T-helper 2 cell treated with Interferon-gamma antibody and Interleukin-4, amounts not matched to agents 5 μg/mL and 100 μg/mL, for 36 hours (primary cell): Measurements from ENCODE around the gene PROB1.
A peak's percentile ranks its signal among the peaks of the same experiment; 100 is the strongest.
"Not testable (repeated sequence)": the region's sequence is repeated elsewhere in the genome, so short reads cannot be mapped to it uniquely, and the experiment has no call there.

Source experiments
- DNase-seq: peaks from one replicate; pipeline ENCODE4 v3.0.0; 2021; ENCODE audit warnings: low spot score
- H3K27ac Mint-ChIP-seq: one replicate; pipeline ENCODE4 v1.8.0; 2021; ENCODE audit warnings: mild to moderate bottlenecking, mixed read lengths
- H3K27me3 Mint-ChIP-seq: one replicate; pipeline ENCODE4 v1.8.0; 2021; ENCODE audit warnings: low read depth, mixed read lengths
- H3K36me3 Mint-ChIP-seq: one replicate; pipeline ENCODE4 v1.8.0; 2021; ENCODE audit warnings: low read depth, mixed read lengths
- H3K4me1 Mint-ChIP-seq: one replicate; pipeline ENCODE4 v1.8.0; 2021; ENCODE audit warnings: low read depth, mixed read lengths
- H3K4me3 Mint-ChIP-seq: one replicate; pipeline ENCODE4 v1.8.0; 2022; ENCODE audit warnings: mild to moderate bottlenecking, moderate library complexity, mixed read lengths
- H3K9me3 Mint-ChIP-seq: one replicate; pipeline ENCODE4 v1.8.0; 2021; ENCODE audit warnings: mixed read lengths

Gene PROB1

GRCh38 chr5:139394654-139395566 lies at the start of gene PROB1:
Gene PROB1, minus strand, starts transcription at chr5:139395104. Its CDS starts 23 bp downstream, at chr5:139395081.
- no peak for DNase-seq
- no peaks in the 10 kb centered on the region for H3K9me3 Mint-ChIP-seq
- H3K4me1 Mint-ChIP-seq: peaks cover 45% of the 10 kb centered on the region
- peaks cover 23% of the 10 kb centered on the region for H3K36me3 Mint-ChIP-seq
- H3K27me3 Mint-ChIP-seq: no peaks in the 10 kb centered on the region
- H3K4me3 Mint-ChIP-seq: peak within 1 kb of the TSS; percentile 94
- H3K27ac Mint-ChIP-seq: peak within 1 kb of the TSS; percentile 93

- Mint-ChIP-seq H3K27ac (peak overlapping the region; percentile 60), H3K36me3 (peaks cover 3% of the 10 kb centered on the region), H3K9me3 (no peaks in the 10 kb centered on the region), H3K27me3 (no peaks in the 10 kb centered on the region), H3K4me3 (peak overlapping the region; percentile 27), H3K4me1 (peaks cover 68% of the 10 kb centered on the region)
- no peak for DNase-seq
Observed at GRCh38 chr5:139443831-139444453, 49.0 kb upstream of the PROB1 start.

- Mint-ChIP-seq H3K4me3 (peak overlapping the region; percentile 98), H3K4me1 (peaks cover 52% of the 10 kb centered on the region)
- not testable (repeated sequence) for DNase-seq, H3K36me3 Mint-ChIP-seq, H3K27ac Mint-ChIP-seq, H3K9me3 Mint-ChIP-seq, H3K27me3 Mint-ChIP-seq
Observed at GRCh38 chr5:139440416-139440815, 45.5 kb upstream of the PROB1 start.

- peak within 1 kb of the TSS; percentile 100 for H3K27ac Mint-ChIP-seq
- H3K36me3 Mint-ChIP-seq: peaks cover 7% of the 10 kb centered on the region
- no peaks in the 10 kb centered on the region for H3K27me3 Mint-ChIP-seq
- DNase-seq: peak; percentile 91
- peaks cover 50% of the 10 kb centered on the region for H3K4me1 Mint-ChIP-seq
- H3K9me3 Mint-ChIP-seq: no peaks in the 10 kb centered on the region
- peak within 1 kb of the TSS; percentile 98 for H3K4me3 Mint-ChIP-seq
Observed at GRCh38 chr5:139439013-139439903, 44.4 kb upstream of the PROB1 start, which contains the start of gene DNAJC18. Gene DNAJC18, minus strand, starts transcription at chr5:139439525. Its CDS starts 80 bp downstream, at chr5:139439445.

GRCh38 chr5:139438707-139439012 lies 43.8 kb upstream of the PROB1 start:
- Mint-ChIP-seq H3K4me3 (peak overlapping the region; percentile 98), H3K36me3 (peaks cover 7% of the 10 kb centered on the region), H3K4me1 (peaks cover 44% of the 10 kb centered on the region)

GRCh38 chr5:139435676-139436075 lies 40.8 kb upstream of the PROB1 start:
- no peak for DNase-seq
- Mint-ChIP-seq H3K4me1 (peaks cover 30% of the 10 kb centered on the region), H3K27ac (no peak overlapping the region), H3K9me3 (no peaks in the 10 kb centered on the region), H3K4me3 (no peak overlapping the region), H3K36me3 (peaks cover 7% of the 10 kb centered on the region), H3K27me3 (no peaks in the 10 kb centered on the region)

More at GRCh38 chr5:139438707-139439012, 43.8 kb upstream of the PROB1 start:
- H3K27me3 Mint-ChIP-seq: no peaks in the 10 kb centered on the region
- no peak for DNase-seq
- H3K9me3 Mint-ChIP-seq: no peaks in the 10 kb centered on the region
- H3K27ac Mint-ChIP-seq: peak overlapping the region; percentile 100

- no peaks in the 10 kb centered on the region for H3K27me3 Mint-ChIP-seq
- no peak for DNase-seq
- H3K9me3 Mint-ChIP-seq: no peaks in the 10 kb centered on the region
- H3K36me3 Mint-ChIP-seq: peaks cover 18% of the 10 kb centered on the region
- H3K4me3 Mint-ChIP-seq: no peak overlapping the region
- peaks cover 9% of the 10 kb centered on the region for H3K4me1 Mint-ChIP-seq
- H3K27ac Mint-ChIP-seq: no peak overlapping the region
Observed at GRCh38 chr5:139431706-139432105, 36.8 kb upstream of the PROB1 start.

GRCh38 chr5:139430015-139430414 lies 35.1 kb upstream of the PROB1 start:
- peaks cover 9% of the 10 kb centered on the region for H3K4me1 Mint-ChIP-seq
- no peaks in the 10 kb centered on the region for H3K9me3 Mint-ChIP-seq
- H3K36me3 Mint-ChIP-seq: peaks cover 20% of the 10 kb centered on the region
- H3K27me3 Mint-ChIP-seq: no peaks in the 10 kb centered on the region
- H3K27ac Mint-ChIP-seq: no peak overlapping the region
- no peak overlapping the region for H3K4me3 Mint-ChIP-seq
- no peak for DNase-seq

GRCh38 chr5:139426203-139426885 lies 31.4 kb upstream of the PROB1 start:
- H3K27me3 Mint-ChIP-seq: no peaks in the 10 kb centered on the region
- H3K9me3 Mint-ChIP-seq: no peaks in the 10 kb centered on the region
- no peak for DNase-seq
- no peak overlapping the region for H3K27ac Mint-ChIP-seq
- no peak overlapping the region for H3K4me3 Mint-ChIP-seq
- peaks cover 29% of the 10 kb centered on the region for H3K36me3 Mint-ChIP-seq
- H3K4me1 Mint-ChIP-seq: peaks cover 13% of the 10 kb centered on the region

GRCh38 chr5:139425497-139425896 lies 30.6 kb upstream of the PROB1 start:
- DNase-seq: no peak
- Mint-ChIP-seq H3K4me3 (no peak overlapping the region), H3K9me3 (no peaks in the 10 kb centered on the region), H3K27ac (no peak overlapping the region), H3K36me3 (peaks cover 33% of the 10 kb centered on the region), H3K4me1 (peaks cover 13% of the 10 kb centered on the region), H3K27me3 (no peaks in the 10 kb centered on the region)

- DNase-seq: peak; percentile 52
- Mint-ChIP-seq H3K4me3 (no peak overlapping the region), H3K27me3 (no peaks in the 10 kb centered on the region), H3K9me3 (no peaks in the 10 kb centered on the region), H3K27ac (peak overlapping the region; percentile 24), H3K4me1 (peaks cover 13% of the 10 kb centered on the region), H3K36me3 (peaks cover 29% of the 10 kb centered on the region)
Observed at GRCh38 chr5:139422307-139422893, 27.5 kb upstream of the PROB1 start.

GRCh38 chr5:139419226-139420192 lies 24.6 kb upstream of the PROB1 start:
- no peak overlapping the region for H3K27ac Mint-ChIP-seq
- H3K9me3 Mint-ChIP-seq: no peaks in the 10 kb centered on the region
- H3K4me3 Mint-ChIP-seq: no peak overlapping the region
- no peak for DNase-seq
- H3K4me1 Mint-ChIP-seq: peaks cover 36% of the 10 kb centered on the region
- H3K27me3 Mint-ChIP-seq: no peaks in the 10 kb centered on the region
- H3K36me3 Mint-ChIP-seq: peaks cover 23% of the 10 kb centered on the region
